CD4-positive, alpha-beta T cell (primary cell): ENCODE measurements around the gene MPG. TPM values are rescaled to one million over a fixed set of nuclear protein-coding genes. Genes with fewer than 3 reads are reported as not detected.

Experiments used
- ATAC-seq: fragments of 200-7000 bp; cut with Tn5 transposase; one replicate; pipeline ENCODE4 v1.10.0; 2022; ENCODE audit warnings: mild to moderate bottlenecking; ENCODE audit not compliant: poor library complexity
- CTCF ChIA-PET: fragments of 350-600 bp; sonication (Branson Sonifier 250); formaldehyde crosslinking; loops from one replicate; lab custom pipeline; 2021; ENCODE audit warnings: antibody characterized with exemption, inconsistent platforms; lab: Charles Lee
- POLR2A ChIA-PET: fragments of 350-600 bp; sonication (Branson Sonifier 250); formaldehyde crosslinking; loops from one replicate; lab custom pipeline; 2021; ENCODE audit warnings: antibody characterized with exemption, inconsistent platforms; lab: Charles Lee
- DNase-seq, 14 experiments: peaks; one replicate each; pipeline ENCODE4 v3.0.0-alpha.2; 2013 to 2020; ENCODE audit warnings: mixed read lengths in 2 of 14
- H3K27ac ChIP-seq, 2 donors: one replicate each; pipeline versions ENCODE4 v1.5.1 to v1.7.0; 2013; ENCODE audit warnings: low read length in 2 of 2, low read depth in 1 of 2, mild to moderate bottlenecking in 1 of 2
- H3K27me3 ChIP-seq, 2 experiments: 1 replicate in 1 of 2; 2 replicates in 1 of 2; pipeline versions ENCODE4 v1.6.1 to v1.7.0; 2013; ENCODE audit warnings: low read length in 2 of 2, control low read depth in 1 of 2, mild to moderate bottlenecking in 1 of 2, moderate library complexity in 1 of 2; ENCODE audit not compliant: insufficient read depth in 2 of 2, control insufficient read depth in 1 of 2
- H3K36me3 ChIP-seq: one replicate; pipeline ENCODE4 v1.6.1; 2013; ENCODE audit warnings: low read length, control low read depth; ENCODE audit not compliant: insufficient read depth
- H3K4me1 ChIP-seq: one replicate; pipeline ENCODE4 v1.6.1; 2013; ENCODE audit warnings: low read length, control low read depth; ENCODE audit not compliant: insufficient read depth
- H3K4me3 ChIP-seq: one replicate; pipeline ENCODE4 v1.5.1; 2013; ENCODE audit warnings: mild to moderate bottlenecking, low read length, moderate library complexity
- H3K9me3 ChIP-seq, 2 experiments: 1 replicate in 1 of 2; 2 replicates in 1 of 2; pipeline versions ENCODE4 v1.6.1 to v1.7.0; 2013; ENCODE audit warnings: low read length in 2 of 2, mild to moderate bottlenecking in 2 of 2, control low read depth in 1 of 2, moderate library complexity in 1 of 2; ENCODE audit not compliant: control insufficient read depth in 1 of 2, insufficient read depth in 1 of 2
- H3K27ac Mint-ChIP-seq: one replicate; pipeline ENCODE4 v1.8.0; 2020; ENCODE audit warnings: mixed read lengths
- H3K27me3 Mint-ChIP-seq: one replicate; pipeline ENCODE4 v1.8.0; 2021; ENCODE audit warnings: mixed read lengths
- H3K36me3 Mint-ChIP-seq: one replicate; pipeline ENCODE4 v1.8.0; 2021; ENCODE audit warnings: low read depth, mixed read lengths
- H3K4me1 Mint-ChIP-seq: one replicate; pipeline ENCODE4 v1.8.0; 2021; ENCODE audit warnings: low read depth, mixed read lengths
- H3K4me3 Mint-ChIP-seq: one replicate; pipeline ENCODE4 v1.8.0; 2020; ENCODE audit warnings: mild to moderate bottlenecking, mixed read lengths
- H3K9me3 Mint-ChIP-seq: one replicate; pipeline ENCODE4 v1.8.0; 2020; ENCODE audit warnings: mixed read lengths
- intact Hi-C, 2 experiments: fragments of 100-400 bp; cut with DNase I in 1 of 2; cut with micrococcal nuclease in 1 of 2; formaldehyde crosslinking; loops; one replicate each; pipeline versions ENCODE4 v1.15.1 to v1.9.0; 2023 to 2025; cut with DNase I, micrococcal nuclease
- total RNA-seq, 174 experiments: library from RNA in 2 of 174; stranded (reverse) in 2 of 174; gene quantifications; one replicate each; pipeline ENCODE4 v1.2.3 and lab custom pipeline; 2021 to 2026
- TF ChIP-seq, protein P1 (sequence below): fragments of 200-600 bp; IDR thresholded peaks from one replicate; pipeline ENCODE4 v1.8.0; 2022; ENCODE audit warnings: antibody characterized with exemption, mild to moderate bottlenecking

The MPG gene
- total RNA-seq, 2 experiments from 2014 or later: 14.1 to 17.1 TPM

DNA sequence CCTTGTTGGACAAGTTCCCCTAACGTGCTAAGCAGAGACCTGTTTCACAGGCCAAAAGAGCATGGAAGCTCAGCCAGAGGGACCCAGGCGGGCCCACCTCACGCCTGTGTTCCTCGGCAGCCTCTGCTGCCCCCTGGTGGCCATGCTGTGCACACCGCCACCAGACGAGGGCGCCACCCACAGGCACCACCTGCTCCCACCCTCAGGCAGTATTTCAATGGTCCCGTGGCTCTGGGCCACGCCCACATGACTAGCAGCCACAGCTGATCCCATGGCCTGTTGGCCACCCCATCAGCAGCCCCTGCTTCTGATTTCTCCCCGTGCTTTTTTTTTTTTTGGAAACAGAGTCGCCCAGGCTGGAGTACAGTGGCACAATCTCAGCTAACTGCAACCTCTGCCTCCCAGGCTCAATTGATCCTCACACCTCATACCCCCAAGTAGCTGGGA lies 18.9 kb downstream of the MPG start:
- no peak overlapping the region for H3K27ac Mint-ChIP-seq
- peaks cover 9% of the 10 kb centered on the region for H3K4me1 ChIP-seq
- TF ChIP-seq, protein P1, sequence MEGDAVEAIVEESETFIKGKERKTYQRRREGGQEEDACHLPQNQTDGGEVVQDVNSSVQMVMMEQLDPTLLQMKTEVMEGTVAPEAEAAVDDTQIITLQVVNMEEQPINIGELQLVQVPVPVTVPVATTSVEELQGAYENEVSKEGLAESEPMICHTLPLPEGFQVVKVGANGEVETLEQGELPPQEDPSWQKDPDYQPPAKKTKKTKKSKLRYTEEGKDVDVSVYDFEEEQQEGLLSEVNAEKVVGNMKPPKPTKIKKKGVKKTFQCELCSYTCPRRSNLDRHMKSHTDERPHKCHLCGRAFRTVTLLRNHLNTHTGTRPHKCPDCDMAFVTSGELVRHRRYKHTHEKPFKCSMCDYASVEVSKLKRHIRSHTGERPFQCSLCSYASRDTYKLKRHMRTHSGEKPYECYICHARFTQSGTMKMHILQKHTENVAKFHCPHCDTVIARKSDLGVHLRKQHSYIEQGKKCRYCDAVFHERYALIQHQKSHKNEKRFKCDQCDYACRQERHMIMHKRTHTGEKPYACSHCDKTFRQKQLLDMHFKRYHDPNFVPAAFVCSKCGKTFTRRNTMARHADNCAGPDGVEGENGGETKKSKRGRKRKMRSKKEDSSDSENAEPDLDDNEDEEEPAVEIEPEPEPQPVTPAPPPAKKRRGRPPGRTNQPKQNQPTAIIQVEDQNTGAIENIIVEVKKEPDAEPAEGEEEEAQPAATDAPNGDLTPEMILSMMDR: peak; percentile 95

DNA sequence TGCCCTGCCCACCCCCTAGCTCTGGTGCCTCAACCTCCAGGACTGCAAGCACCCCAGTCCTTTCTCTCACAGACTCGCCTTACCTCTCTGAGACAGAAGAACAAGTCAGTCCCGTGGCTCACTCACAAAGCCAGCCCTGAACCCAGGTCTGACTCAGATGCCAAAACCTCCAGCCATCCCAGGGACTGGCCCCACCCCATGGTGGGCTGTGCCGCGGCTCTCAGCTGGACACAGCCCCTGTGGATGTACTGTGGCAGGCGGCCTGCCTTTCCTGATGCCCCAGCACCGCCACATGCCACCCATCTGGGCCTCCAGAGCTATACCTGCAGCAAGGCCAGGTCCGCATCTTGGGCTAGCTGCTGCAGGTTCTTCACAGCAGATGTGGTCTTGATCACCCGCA lies 19.8 kb downstream of the MPG start:
- H3K4me3 ChIP-seq: no peak overlapping the region
- no peaks in the 10 kb centered on the region for H3K27me3 ChIP-seq
- peaks cover 15% of the 10 kb centered on the region for H3K36me3 ChIP-seq
- Mint-ChIP-seq H3K4me3 (no peak overlapping the region), H3K4me1 (peaks cover 6% of the 10 kb centered on the region), H3K36me3 (peaks cover 30% of the 10 kb centered on the region), H3K27me3 (no peaks in the 10 kb centered on the region), H3K27ac (no peak overlapping the region), H3K9me3 (no peaks in the 10 kb centered on the region)
- ATAC-seq: no peak
- H3K9me3 ChIP-seq: no peaks in the 10 kb centered on the region
- intact Hi-C loops: loop anchor here (1.0 kb wide), 1 partner anchor 33 kb away; no protein-coding TSS in a partner anchor
- peaks cover 9% of the 10 kb centered on the region for H3K4me1 ChIP-seq
- H3K27ac ChIP-seq: no peak overlapping the region
- no peak for DNase-seq
- ChIA-PET POLR2A (interaction anchor here (1.4 kb wide), 1 partner anchor 45 kb away, joined by 4 read pairs; the partner anchor contains the start of genes POLR3K and SNRNP25), CTCF (interaction anchor here (2.2 to 4.2 kb wide), 3 partner anchors 9 to 33 kb away, joined by 12 to 105 read pairs (median 13); no protein-coding TSS in a partner anchor)
- TF ChIP-seq, protein P1: no peak

More for the DNA sequence above, 18.9 kb downstream of the MPG start:
- Histone ChIP-seq H3K36me3 (peaks cover 15% of the 10 kb centered on the region), H3K4me3 (no peak overlapping the region), H3K9me3 (no peaks in the 10 kb centered on the region), H3K27me3 (no peaks in the 10 kb centered on the region), H3K27ac (no peak overlapping the region)
- H3K4me3 Mint-ChIP-seq: no peak overlapping the region
- ChIA-PET CTCF (interaction anchor here (0.6 to 4.2 kb wide), 20 partner anchors 10 to 273 kb away, joined by 3 to 105 read pairs (median 4); partner anchors contain the start of genes FAM234A, MRPL28, POLR3K and RHBDF1), POLR2A (interaction anchor here (0.6 to 2.1 kb wide), 5 partner anchors 12 to 44 kb away, joined by 3 to 6 read pairs (median 4); partner anchors contain the start of genes MPG, POLR3K and SNRNP25)
- peaks cover 6% of the 10 kb centered on the region for H3K4me1 Mint-ChIP-seq
- ATAC-seq (peak; percentile 100), DNase-seq (peak; percentile 81 to 94 (median 87))
- no peaks in the 10 kb centered on the region for H3K9me3 Mint-ChIP-seq
- H3K36me3 Mint-ChIP-seq: peaks cover 22% of the 10 kb centered on the region
- no peaks in the 10 kb centered on the region for H3K27me3 Mint-ChIP-seq
- intact Hi-C loops: loop anchor here (1.0 kb wide), 1 partner anchor 32 kb away; no protein-coding TSS in a partner anchor

DNA sequence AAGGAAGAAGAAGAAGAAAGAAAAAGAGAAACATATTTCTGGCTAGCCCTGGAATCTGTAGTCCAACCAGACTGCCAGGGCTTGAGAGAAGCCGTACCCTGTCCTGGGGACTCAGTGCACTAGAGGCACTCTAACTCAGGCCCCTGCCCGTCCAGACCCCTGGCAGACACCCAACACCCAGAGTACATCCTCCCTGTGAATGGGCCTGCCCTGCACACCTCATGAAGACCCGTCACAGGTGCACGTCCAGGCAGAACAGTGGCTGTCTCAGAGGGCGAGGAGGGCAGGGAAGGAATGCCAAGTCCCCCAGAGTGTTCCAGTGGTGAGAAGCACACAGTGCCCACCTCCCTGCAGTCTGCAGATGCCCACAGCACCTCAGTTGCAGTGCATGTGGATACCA lies 23.0 kb downstream of the MPG start:
- CTCF ChIA-PET: no interaction called here
- POLR2A ChIA-PET: no interaction called here
- peaks cover 6% of the 10 kb centered on the region for H3K4me1 Mint-ChIP-seq

More for the DNA sequence above, 23.0 kb downstream of the MPG start:
- Histone ChIP-seq H3K36me3 (peaks cover 22% of the 10 kb centered on the region), H3K4me3 (no peak overlapping the region), H3K9me3 (no peaks in the 10 kb centered on the region), H3K27me3 (no peaks in the 10 kb centered on the region), H3K27ac (no peak overlapping the region), H3K4me1 (peaks cover 9% of the 10 kb centered on the region)
- Mint-ChIP-seq H3K36me3 (peaks cover 33% of the 10 kb centered on the region), H3K27ac (no peak overlapping the region), H3K4me3 (no peak overlapping the region), H3K27me3 (no peaks in the 10 kb centered on the region), H3K9me3 (no peaks in the 10 kb centered on the region)
- ATAC-seq (no peak), DNase-seq (no peak)
- intact Hi-C loops: no loop called here
- TF ChIP-seq, protein P1: no peak
